Right ventricle myocardium superior (tissue), 1 donor: ENCODE results near the gene TMC4. TPM values are rescaled to one million over a fixed set of nuclear protein-coding genes. Genes with fewer than 3 reads are reported as not detected.
A peak's percentile ranks its signal among the peaks of the same experiment; 100 is the strongest.

Source experiments
- ATAC-seq: fragments of 200-7000 bp; cut with Tn5 transposase; one replicate; pipeline ENCODE4 v1.9.1; 2020; ENCODE audit warnings: mild to moderate bottlenecking; ENCODE audit not compliant: poor library complexity
- DNase-seq: peaks from one replicate; pipeline ENCODE4 v3.0.0-alpha.2; 2020
- intact Hi-C: fragments of 100-400 bp; cut with DNase I; formaldehyde crosslinking; loops from one replicate; pipeline ENCODE4 v1.11.2; 2022
- total RNA-seq: library from RNA; stranded (reverse); fragmentation: NEBNext Ultra II Directional; extraction: Animal tissue kit (Norgen Biotek cat#: 25700); gene quantifications from one replicate; pipeline ENCODE4 v1.2.1, GENCODE V29; 2021
- donor health status: DM: no; HTN: yes; CAD: no; lungs with severe emphysema.

TMC4 gene
- total RNA-seq, 1 donor from 2014 or later: 0.91 TPM

DNA sequence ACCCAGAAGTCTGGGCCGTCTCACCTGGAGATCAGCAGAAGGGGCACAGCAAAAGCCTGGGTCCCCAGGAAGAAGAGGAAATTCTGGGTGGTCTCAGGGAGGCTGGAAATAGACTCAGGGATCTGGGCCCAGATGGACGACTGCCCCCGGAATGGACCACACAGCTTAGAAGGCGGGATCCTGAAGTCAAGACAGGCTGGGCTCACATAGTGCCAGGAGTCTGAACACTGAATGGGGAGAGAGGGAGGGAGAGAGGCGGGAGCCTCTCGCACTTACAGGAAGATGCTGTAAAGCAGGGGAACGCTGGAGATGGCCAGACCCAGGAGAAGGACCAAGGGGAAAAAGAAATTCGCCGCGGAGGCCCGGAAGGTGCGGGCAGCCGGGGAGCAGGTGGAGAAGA lies 12.1 kb downstream of the TMC4 start:
- DNase-seq: no peak
- ATAC-seq: no peak
- intact Hi-C loops: no loop called here

DNA sequence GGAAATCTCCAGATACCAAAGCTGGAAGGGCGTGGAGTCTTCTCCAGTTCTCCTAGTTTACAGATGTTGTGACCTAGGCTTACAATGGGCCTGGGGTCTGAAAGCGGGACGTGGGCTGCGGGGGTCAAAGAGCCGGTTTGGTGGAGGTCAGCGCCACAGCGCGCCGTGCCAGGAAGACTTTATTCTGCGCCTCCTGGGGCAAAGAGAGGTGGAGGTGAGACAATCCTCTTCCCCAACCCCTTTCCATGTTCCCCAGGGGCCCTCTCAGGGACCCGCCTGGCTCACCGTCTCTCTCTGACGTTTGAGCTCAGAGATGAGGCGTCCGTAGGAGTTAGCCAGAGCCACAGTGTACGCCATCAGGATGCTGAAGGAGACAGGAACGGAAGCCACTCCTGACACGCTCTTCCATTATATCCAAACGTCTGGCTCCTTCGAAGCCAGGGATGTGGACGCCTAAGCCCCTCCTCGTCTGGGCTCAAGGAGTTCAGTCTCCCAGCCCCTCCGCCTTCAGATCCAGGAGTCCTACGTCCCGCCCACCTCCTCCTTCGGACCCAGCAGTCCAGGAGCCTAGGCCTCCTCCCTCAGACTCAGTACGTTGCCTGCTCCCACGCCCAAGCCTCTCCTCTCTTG lies 12.7 kb downstream of the TMC4 start:
- ATAC-seq (no peak), DNase-seq (no peak)
- intact Hi-C loops: no loop called here

DNA sequence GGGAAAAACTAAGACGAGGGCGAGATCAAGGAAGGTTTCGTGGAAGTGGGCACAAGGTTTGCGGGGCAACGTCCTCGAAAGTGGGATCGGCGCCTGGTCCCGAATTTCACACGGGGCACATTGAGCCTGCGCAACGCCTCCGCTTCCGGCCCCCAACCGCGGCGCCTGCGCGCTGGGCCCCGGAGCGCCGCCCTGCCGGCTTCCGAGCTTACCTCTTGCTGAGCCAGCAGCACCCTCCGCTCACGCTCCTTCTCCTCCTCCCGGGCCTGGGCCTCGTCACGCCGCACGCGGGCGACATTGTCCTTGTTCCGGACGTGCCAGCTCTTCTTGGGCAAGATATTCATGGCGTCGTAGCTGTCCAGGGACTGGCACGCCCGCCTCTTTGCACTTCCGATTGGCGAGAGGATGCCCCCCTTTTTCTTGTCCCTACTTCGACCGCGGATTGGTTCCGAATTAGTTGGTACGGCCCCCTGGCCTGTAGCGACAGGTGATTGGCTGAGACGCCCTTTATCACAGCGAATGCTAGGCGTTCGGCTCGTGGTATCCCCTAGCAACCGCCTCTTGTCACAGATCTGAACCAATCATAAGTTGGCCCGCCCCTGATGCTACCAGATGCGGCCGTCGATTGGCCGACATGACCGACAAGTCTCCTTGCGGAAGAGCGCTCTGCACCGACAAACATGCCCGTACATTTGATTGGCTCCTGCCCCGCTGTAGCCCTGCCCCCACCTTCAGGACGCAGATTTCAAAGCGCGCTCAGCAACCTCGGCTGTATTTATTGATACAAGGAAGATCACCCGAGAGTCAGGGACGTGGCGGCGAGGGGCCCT lies 13.4 kb downstream of the TMC4 start, which contains the start of gene LENG1:
TSS of gene LENG1 (minus strand) at position 370 of the 830 bp plus-strand sequence. CDS start at position 344, 26 bp downstream.
- DNase-seq (peak; percentile 100), ATAC-seq (peak; percentile 93)
- intact Hi-C loops: no loop called here

DNA sequence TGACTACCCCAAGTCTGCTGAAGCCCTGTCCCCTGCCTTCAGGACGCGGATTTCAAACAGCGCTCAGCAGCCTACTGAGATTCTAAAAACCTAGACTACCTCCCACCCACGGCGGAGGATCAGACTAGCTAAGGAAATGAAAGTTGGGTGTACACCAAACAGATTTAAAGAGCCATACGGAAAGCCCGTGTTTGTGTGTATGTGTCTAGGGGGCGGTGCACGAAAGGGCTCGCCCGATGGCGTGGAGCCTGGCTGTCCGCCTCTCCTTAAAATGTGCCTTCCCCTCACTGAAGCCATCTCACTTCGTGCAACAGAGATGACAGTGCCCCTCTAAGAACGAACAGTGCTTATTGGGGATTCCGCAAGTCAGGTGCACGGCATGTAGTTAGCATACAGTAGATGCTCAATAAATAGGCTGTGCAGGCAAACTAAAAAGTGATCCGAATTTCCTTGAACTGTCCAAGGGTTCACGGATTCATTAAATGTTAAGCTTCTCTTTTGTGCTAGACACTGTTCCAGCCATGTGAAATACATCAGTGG lies 14.1 kb downstream of the TMC4 start:
- ATAC-seq: no peak
- DNase-seq: no peak
- intact Hi-C loops: no loop called here

DNA sequence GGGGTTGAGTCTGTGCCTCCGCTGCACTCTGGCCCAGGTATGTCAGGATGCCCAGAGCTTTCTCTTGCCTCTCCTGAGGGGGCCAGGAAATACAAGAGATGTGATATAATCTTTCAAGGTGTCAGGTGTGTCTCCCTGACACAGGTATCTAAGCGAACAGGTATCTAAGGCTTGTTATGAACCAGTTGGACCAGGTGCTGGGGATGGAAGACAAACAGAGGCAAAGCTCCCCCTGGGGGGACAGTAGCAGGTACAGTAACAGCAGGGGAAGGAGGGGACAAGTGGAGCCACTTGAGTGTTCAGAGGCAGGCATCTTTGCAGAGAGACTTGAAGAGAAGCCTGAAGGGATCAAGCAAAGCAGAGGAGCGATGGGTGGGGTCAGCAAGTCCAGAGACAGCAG lies 16.0 kb downstream of the TMC4 start:
- intact Hi-C loops: no loop called here
- DNase-seq (no peak), ATAC-seq (no peak)

DNA sequence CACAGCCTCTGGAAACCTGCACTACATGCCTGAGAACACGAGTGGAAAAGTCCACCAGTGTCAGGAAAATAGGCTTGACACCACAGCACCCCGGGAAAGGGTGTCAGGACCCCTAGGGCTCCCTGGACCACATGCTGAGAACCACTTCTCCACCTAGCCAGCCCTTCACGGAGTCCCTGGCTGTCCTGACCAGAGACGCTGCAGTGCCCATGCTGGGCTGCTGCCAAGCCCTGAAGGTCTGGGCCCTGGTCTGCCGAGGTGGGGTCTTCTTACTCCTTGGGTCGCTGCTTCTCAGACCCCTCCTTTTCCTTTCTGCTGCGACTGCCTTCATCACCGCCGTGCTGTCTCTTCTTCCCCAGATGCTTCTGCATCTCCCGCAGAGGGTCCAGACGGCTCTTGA lies 16.5 kb downstream of the TMC4 start:
- intact Hi-C loops: no loop called here
- no peak for DNase-seq
- no peak for ATAC-seq

DNA sequence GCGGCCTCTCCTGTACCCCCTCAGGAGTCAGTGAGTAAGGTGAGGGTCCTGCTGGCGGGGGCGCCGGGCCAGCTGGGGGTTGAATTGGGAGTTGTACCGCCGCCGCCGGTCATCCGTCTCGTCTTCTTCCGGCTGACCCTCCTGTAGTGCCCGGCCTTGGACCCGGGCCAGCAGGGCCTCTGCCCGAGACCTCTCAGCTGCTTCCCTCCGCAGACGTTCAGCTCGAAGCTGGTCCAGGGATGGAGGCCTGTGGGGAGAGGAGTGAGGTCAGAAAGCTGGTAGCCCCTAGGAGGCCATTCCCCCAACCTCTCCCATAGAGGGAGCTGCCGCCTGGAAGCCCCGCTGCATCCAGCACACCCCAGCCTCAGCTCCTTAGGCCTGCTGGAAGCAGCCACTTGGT lies 17.3 kb downstream of the TMC4 start:
- intact Hi-C loops: no loop called here
- ATAC-seq (no peak), DNase-seq (no peak)

DNA sequence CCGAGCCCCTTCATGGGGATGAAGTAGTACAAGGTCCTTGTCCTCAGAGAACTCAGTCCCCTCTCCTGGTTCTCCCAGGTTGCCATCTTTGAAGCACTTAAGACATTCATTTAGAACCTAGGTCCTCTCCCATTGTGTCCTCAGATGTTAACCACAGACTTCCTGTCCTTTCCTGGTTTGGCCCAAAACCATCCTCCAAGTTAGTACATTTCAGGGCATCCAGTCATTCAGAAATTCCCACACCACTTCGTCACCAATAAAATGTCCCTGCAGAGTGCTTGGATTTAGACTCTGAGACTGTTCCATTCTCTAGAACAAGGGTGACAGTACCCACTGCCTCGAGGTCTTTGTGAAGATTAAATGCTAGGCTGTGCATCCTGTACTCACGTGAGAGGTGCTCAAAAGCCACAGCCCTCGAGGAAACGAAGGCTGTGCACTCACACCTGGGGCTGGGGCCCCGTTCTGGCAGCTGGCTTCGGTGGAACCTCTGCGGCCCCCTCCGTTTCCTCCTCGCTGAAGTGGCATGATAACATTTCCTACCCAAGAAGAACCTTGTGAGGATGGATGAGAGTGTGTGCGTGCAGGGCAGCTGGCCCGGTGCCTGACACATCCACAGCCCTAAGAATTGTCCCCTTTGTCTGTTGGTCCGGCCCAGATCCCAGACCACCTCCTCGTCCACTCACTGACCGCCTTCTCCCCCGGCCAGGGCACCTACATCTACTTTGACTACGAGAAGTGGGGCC lies 18.2 kb downstream of the TMC4 start:
- intact Hi-C loops: no loop called here
- ATAC-seq (no peak), DNase-seq (no peak)

DNA sequence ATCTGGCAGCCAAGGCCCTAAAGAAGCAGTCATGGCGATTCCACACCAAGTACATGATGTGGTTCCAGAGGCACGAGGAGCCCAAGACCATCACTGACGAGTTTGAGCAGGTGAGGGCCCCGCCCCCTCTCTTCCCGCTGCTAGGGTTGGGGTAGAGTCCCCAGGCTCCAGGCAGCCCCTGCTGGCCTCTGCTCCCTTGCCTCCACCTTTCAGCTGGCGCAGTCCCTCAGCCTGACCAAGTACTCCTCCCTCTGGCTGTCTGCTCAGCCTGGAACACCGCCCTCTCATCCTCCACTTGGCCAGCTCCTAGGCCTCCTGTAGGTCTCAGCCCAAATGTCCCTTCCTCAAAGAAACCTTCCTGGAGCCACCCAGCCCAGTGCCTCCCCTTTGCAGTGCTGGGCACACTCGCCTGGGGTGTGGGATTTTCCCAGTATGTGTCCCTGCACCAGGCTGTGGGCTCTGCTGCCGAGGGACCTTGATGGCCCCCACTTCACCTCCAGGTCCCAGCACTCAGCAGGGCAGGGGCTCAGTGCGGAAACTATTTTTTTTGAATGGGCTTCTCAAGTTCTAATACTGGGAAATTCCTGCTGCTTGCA lies 19.1 kb downstream of the TMC4 start:
- DNase-seq: no peak
- intact Hi-C loops: no loop called here
- no peak for ATAC-seq

DNA sequence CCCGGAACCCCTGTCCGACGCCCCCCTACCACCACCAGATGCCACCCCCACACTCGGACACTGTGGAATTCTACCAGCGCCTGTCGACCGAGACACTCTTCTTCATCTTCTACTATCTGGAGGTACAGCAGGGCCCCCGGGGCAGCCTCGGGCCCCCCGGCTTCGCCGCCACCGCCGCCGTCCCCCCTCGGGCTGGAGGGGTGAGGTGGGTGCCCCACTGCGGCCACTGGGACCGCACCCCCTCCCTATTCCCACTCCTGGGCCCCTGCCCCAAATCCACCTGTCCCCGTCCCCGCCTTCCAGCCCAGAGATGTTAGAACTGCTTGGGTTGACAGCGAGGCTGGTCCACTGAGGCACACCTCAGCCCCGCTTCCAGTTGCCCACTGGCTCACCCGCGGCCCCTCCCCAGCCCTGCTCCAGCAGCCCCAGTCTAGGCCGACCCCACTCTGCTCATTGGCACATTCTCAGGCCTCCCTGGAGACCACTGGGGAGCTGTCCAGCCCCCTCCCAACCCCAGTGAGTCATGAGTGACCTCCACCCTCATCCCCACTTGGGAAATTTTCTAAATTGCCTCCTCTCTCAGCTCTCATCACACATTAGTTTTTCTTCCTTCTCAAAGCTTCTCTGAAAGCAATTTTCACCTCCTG lies 20.0 kb downstream of the TMC4 start:
- intact Hi-C loops: no loop called here
- no peak for DNase-seq
- peak; percentile 32 for ATAC-seq

DNA sequence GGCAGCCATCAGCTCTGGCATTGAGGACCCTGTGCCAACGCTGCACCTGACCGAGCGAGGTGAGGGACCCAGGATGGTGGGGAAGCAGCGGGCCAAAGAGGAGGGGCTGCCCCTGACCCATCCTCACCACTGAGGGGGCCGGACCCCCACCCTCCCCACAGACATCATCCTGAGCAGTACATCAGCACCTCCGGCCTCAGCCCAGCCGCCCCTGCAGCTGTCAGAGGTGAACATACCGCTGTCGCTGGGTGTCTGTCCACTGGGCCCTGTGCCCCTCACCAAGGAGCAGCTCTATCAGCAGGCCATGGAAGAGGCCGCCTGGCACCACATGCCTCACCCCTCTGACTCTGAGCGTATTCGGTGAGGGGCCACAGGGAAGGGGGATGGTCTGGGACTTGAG lies 20.7 kb downstream of the TMC4 start:
- ATAC-seq: no peak
- intact Hi-C loops: no loop called here
- no peak for DNase-seq

DNA sequence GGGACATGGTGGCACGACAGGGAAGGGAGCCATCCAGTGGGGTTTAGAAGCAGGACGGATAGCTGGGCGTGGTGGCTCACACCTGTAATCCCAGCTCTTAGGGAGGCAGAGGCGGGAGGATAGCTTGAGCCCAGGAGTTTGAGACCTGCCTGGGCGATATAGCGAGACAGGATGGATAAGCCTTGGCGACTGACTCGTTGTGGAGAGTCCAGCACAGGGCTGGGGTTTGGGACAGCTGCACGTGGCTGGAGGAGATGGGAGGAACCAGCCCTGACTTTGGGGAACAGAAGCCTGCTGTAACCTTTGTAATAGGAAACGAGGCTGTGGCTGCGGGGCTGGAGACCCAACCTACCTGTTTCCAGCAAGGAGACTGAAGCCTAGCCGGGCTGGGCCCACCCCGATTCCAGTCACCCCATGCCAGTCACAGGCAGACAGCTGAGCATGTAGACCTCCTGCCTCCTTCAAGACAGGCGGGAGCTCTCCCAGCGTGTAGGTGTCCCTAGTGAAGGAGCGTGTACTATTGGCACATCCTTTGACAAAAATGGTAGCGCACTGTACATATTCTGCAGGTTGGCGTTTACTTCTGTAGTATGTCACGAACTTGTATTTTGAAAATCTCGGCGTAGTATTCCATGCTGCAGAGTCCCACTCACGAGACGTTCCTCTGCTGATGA lies 21.5 kb downstream of the TMC4 start:
- no peak for DNase-seq
- no peak for ATAC-seq
- intact Hi-C loops: no loop called here

DNA sequence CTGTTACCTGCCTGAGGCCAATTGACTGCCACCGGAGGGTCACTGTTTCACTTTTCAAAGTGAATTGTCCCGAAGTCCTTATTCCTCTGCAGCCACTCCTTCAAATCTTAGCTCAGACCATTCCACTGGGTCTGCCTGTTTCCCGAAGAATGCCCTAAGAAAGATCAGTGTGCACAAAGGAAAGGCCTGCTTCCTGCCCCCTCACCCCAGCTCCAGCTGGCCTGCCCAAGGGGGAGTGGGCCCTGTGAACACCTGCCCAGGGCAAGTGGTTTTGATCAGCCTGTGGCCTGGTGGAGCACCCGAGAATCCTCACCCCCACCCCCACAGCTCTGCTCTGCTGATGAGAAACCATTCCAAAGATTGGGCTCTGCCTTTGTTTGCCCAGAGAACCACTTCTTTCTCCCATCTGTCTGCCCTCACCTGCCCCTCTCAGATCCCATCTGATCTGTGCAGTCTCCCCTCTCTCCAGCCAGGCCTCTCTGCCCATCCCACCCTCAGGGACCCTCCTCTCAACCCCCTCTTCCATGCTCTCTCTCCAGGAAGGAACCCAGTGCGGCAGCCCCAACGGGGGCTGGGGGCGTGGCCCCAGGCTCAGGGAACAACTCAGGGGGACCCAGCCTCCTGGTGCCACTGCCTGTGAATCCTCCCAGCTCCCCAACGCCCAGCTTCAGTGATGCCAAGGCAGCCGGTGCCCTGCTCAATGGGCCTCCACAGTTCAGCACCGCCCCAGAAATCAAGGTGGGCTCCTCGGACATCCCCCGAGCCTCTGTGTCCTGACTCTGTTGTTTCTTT lies 23.7 kb downstream of the TMC4 start:
- ATAC-seq: no peak
- intact Hi-C loops: no loop called here
- no peak for DNase-seq

DNA sequence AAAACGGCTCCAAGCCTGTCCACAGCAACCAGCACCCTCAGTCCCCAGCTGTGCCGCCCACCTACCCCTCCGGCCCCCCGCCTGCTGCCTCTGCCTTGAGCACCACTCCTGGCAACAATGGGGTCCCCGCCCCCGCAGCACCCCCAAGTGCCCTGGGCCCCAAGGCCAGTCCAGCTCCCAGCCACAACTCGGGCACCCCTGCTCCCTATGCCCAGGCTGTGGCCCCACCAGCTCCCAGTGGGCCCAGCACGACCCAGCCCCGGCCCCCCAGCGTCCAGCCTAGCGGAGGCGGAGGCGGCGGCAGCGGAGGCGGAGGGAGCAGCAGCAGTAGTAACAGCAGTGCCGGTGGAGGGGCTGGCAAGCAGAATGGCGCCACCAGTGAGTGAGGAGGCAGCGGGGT lies 24.8 kb downstream of the TMC4 start:
- no peak for DNase-seq
- intact Hi-C loops: no loop called here
- no peak for ATAC-seq

DNA sequence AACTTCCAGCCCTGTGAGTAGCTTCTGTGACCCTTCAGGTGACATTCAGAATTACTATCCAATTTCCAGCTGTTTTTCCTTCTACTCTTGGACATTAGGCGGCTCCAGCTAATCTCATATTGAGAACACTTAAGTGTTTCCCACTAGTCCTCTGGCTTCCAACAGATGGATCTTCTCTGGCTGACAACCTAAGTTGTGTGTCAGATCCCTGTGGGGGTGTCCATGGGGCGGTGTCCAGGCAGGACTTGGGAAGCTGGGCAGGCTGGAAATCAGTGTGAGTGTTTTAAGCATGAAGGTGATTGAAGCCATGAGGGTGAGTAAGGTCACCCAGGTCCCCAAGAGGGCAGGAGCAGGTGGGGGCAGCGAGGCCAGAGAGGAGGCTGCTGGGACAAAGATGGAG lies 25.3 kb downstream of the TMC4 start:
- intact Hi-C loops: no loop called here
- peak; percentile 73 for ATAC-seq
- DNase-seq: peak; percentile 80

DNA sequence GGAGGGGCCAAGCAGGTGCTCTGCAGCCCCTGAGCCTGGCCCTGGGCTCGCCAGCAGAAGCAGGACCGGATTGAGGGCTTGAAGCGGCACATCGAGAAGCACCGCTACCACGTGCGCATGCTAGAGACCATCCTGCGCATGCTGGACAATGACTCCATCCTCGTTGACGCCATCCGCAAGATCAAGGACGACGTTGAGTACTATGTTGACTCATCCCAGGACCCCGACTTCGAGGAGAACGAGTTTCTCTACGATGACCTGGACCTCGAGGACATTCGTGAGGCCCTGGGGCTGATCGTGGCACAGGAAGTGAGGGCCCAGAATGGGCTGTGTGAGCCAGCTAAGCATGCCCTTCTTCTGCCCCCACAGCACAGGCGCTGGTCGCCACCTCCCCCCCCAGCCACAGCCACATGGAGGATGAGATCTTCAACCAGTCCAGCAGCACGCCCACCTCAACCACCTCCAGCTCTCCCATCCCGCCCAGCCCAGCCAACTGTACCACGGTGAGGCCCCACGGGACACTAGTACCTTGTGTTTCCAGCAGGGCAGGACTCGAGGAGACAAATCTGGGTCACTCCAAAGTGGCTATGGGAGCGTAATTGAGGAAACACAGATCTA lies 27.3 kb downstream of the TMC4 start:
- ATAC-seq (no peak), DNase-seq (no peak)
- intact Hi-C loops: no loop called here

DNA sequence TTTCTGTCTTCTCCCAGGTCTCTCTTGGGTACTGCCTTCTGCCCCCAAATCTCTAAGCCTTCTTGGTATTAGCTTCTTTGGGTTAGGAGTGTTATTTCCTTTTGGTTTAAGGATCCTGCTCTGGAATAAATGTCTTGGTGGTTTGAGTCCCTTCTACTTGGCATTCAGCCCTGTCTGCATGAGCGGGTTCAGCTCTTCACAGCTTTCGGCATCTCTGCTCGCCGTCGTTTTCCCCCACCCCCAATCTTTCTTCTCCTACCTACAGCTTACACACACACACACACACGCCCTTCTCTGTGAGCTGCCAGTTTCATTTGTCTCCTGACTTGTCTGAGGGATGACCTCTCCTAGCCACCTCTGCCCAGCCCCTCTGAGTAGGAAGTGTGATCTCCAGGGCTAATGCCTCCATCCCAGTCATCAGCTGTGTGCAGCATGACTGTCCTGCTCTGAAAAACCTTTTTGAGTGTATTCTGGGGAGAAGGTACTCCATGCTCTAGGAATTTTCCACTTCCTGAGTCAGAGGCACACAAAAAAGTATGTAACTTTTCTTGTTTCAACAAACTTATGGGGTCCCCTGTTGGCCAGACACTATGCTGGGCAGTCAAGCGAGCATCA lies 30.7 kb downstream of the TMC4 start:
- ATAC-seq (no peak), DNase-seq (no peak)
- intact Hi-C loops: no loop called here
